SU-DHL-6 (cell line): ENCODE measurements around the gene TSKU.

Experiments used
- CTCF ChIP-seq: fragments of 200-600 bp; sonication (generic); IDR thresholded peaks from one replicate; pipeline ENCODE4 v1.5.1; 2017; ENCODE audit warnings: antibody characterized with exemption, mild to moderate bottlenecking, low read length, moderate library complexity; ENCODE audit not compliant: insufficient read depth, poor library complexity, severe bottlenecking
- EZH2phosphoT487 ChIP-seq: fragments of 200-600 bp; sonication (generic), shearing (Covaris generic); conservative IDR thresholded peaks from 2 replicates; pipeline ENCODE4 v1.6.1; 2018; ENCODE audit warnings: mild to moderate bottlenecking, antibody characterized with exemption, low read length, moderate library complexity, mixed read lengths

- TF ChIP-seq CTCF (no peak), EZH2phosphoT487 (no peak)
Observed at GRCh38 chr11:76795936-76796441, 12.8 kb downstream of the TSKU start.
